Natural killer cell treated with Interleukin-12 subunit alpha and Interleukin-12 subunit beta and Interleukin-15 and Interleukin-18, amount 100 ng/mL, for 72 hours (primary cell): ENCODE measurements around the gene TBRG4. TPM values are rescaled to one million over a fixed set of nuclear protein-coding genes. Genes with fewer than 3 reads are reported as not detected.

Experiments used
- ATAC-seq, 2 donors: fragments of 150-1000 bp; cut with Tn5 transposase in 1 of 2; sonication (Bioruptor Pico), chemical (Tn5 transposase) in 1 of 2; 2 replicates each; pipeline ENCODE4 v1.10.0; 2021
- DNase-seq: peaks from one replicate; pipeline ENCODE4 v3.0.0; 2022; ENCODE audit warnings: low spot score
- H3K27ac Mint-ChIP-seq, 2 donors: 1 replicate in 1 of 2; 2 replicates in 1 of 2; pipeline ENCODE4 v1.8.0; 2022; ENCODE audit warnings: mixed read lengths in 2 of 2, mild to moderate bottlenecking in 1 of 2, moderate library complexity in 1 of 2
- H3K27me3 Mint-ChIP-seq, 2 donors: 1 replicate in 1 of 2; 2 replicates in 1 of 2; pipeline ENCODE4 v1.8.0; 2022; ENCODE audit warnings: mixed read lengths in 2 of 2
- H3K36me3 Mint-ChIP-seq: one replicate; pipeline ENCODE4 v1.8.0; 2022; ENCODE audit warnings: mixed read lengths
- H3K4me1 Mint-ChIP-seq, 2 donors: 1 replicate in 1 of 2; 2 replicates in 1 of 2; pipeline ENCODE4 v1.8.0; 2022; ENCODE audit warnings: low read depth in 2 of 2, mixed read lengths in 2 of 2, mild to moderate bottlenecking in 1 of 2
- H3K4me3 Mint-ChIP-seq: one replicate; pipeline ENCODE4 v1.8.0; 2022; ENCODE audit warnings: mixed read lengths
- H3K9me3 Mint-ChIP-seq: 2 replicates; pipeline ENCODE4 v1.8.0; 2022; ENCODE audit warnings: mixed read lengths
- total RNA-seq, 2 donors: library from RNA; stranded (reverse); gene quantifications; one replicate each; pipeline ENCODE4 v1.2.3, GENCODE V29; 2022

TBRG4 gene
- total RNA-seq, 2 donors from 2014 or later = 123 to 211 TPM

- DNase-seq (no peak), ATAC-seq (no peak)
- no peaks in the 10 kb centered on the region for H3K36me3 Mint-ChIP-seq
- no peaks in the 10 kb centered on the region for H3K4me1 Mint-ChIP-seq
- no peaks in the 10 kb centered on the region for H3K9me3 Mint-ChIP-seq
- H3K27ac Mint-ChIP-seq = no peak overlapping the region
- no peak overlapping the region for H3K4me3 Mint-ChIP-seq
- H3K27me3 Mint-ChIP-seq = peaks cover 5 to 17% of the 10 kb centered on the region in 2 donors
These were observed 40.5 kb upstream of the TBRG4 start for GRCh38 chr7:45151967-45152366.

GRCh38 chr7:45151131-45151684 lies 39.7 kb upstream of the TBRG4 start:
- no peak for ATAC-seq

GRCh38 chr7:45150199-45150598 lies 38.7 kb upstream of the TBRG4 start:
- no peaks in the 10 kb centered on the region for H3K4me1 Mint-ChIP-seq
- no peaks in the 10 kb centered on the region for H3K9me3 Mint-ChIP-seq
- H3K36me3 Mint-ChIP-seq = no peaks in the 10 kb centered on the region
- peaks cover 0 to 14% of the 10 kb centered on the region in 2 donors for H3K27me3 Mint-ChIP-seq
- no peak for ATAC-seq
- H3K27ac Mint-ChIP-seq = no peak overlapping the region
- DNase-seq = no peak
- no peak overlapping the region for H3K4me3 Mint-ChIP-seq

More at GRCh38 chr7:45151131-45151684, 39.7 kb upstream of the TBRG4 start:
- H3K9me3 Mint-ChIP-seq = no peaks in the 10 kb centered on the region
- no peaks in the 10 kb centered on the region for H3K4me1 Mint-ChIP-seq
- H3K36me3 Mint-ChIP-seq = no peaks in the 10 kb centered on the region
- no peak for DNase-seq
- no peak overlapping the region for H3K27ac Mint-ChIP-seq
- peaks cover 0 to 14% of the 10 kb centered on the region in 2 donors for H3K27me3 Mint-ChIP-seq
- no peak overlapping the region for H3K4me3 Mint-ChIP-seq

- Mint-ChIP-seq H3K4me3 (no peak overlapping the region), H3K27ac (no peak overlapping the region), H3K9me3 (no peaks in the 10 kb centered on the region), H3K27me3 (peaks cover 6 to 16% of the 10 kb centered on the region in 2 donors), H3K4me1 (no peaks in the 10 kb centered on the region), H3K36me3 (no peaks in the 10 kb centered on the region)
- no peak for DNase-seq
- ATAC-seq = no peak
These were observed 38.1 kb upstream of the TBRG4 start for GRCh38 chr7:45149606-45150005.

GRCh38 chr7:45148653-45148973 lies 37.1 kb upstream of the TBRG4 start:
- H3K36me3 Mint-ChIP-seq = no peaks in the 10 kb centered on the region
- H3K9me3 Mint-ChIP-seq = no peaks in the 10 kb centered on the region
- ATAC-seq = no peak
- H3K27ac Mint-ChIP-seq = no peak overlapping the region
- peaks cover 14 to 22% of the 10 kb centered on the region in 2 donors for H3K27me3 Mint-ChIP-seq
- DNase-seq = no peak
- no peaks in the 10 kb centered on the region for H3K4me1 Mint-ChIP-seq
- no peak overlapping the region for H3K4me3 Mint-ChIP-seq

- peaks cover 14 to 22% of the 10 kb centered on the region in 2 donors for H3K27me3 Mint-ChIP-seq
- no peaks in the 10 kb centered on the region for H3K9me3 Mint-ChIP-seq
- no peaks in the 10 kb centered on the region for H3K4me1 Mint-ChIP-seq
- H3K36me3 Mint-ChIP-seq = no peaks in the 10 kb centered on the region
- H3K4me3 Mint-ChIP-seq = no peak overlapping the region
- DNase-seq (peak; percentile 44), ATAC-seq (peak in 1 of 2 donors; percentile 34)
- H3K27ac Mint-ChIP-seq = no peak overlapping the region
These were observed 36.6 kb upstream of the TBRG4 start for GRCh38 chr7:45147858-45148652.

- Mint-ChIP-seq H3K4me1 (no peaks in the 10 kb centered on the region), H3K27me3 (peaks cover 14 to 22% of the 10 kb centered on the region in 2 donors), H3K36me3 (no peaks in the 10 kb centered on the region), H3K27ac (no peak overlapping the region), H3K9me3 (no peaks in the 10 kb centered on the region), H3K4me3 (no peak overlapping the region)
- peak in 1 of 2 donors; percentile 41 for ATAC-seq
- peak; percentile 59 for DNase-seq
These were observed 35.3 kb upstream of the TBRG4 start for GRCh38 chr7:45146531-45147379.

- H3K9me3 Mint-ChIP-seq = no peaks in the 10 kb centered on the region
- H3K36me3 Mint-ChIP-seq = no peaks in the 10 kb centered on the region
- no peak overlapping the region for H3K27ac Mint-ChIP-seq
- DNase-seq = peak; percentile 23
- ATAC-seq = no peak
- peaks cover 14 to 22% of the 10 kb centered on the region in 2 donors for H3K27me3 Mint-ChIP-seq
- peaks cover 0 to 1% of the 10 kb centered on the region in 2 donors for H3K4me1 Mint-ChIP-seq
- H3K4me3 Mint-ChIP-seq = no peak overlapping the region
These were observed 34.4 kb upstream of the TBRG4 start for GRCh38 chr7:45145881-45146280.

GRCh38 chr7:45143616-45144015 lies 32.1 kb upstream of the TBRG4 start:
- H3K4me1 Mint-ChIP-seq = peaks cover 5 to 7% of the 10 kb centered on the region in 2 donors
- no peak overlapping the region for H3K27ac Mint-ChIP-seq
- H3K9me3 Mint-ChIP-seq = no peaks in the 10 kb centered on the region
- no peak overlapping the region for H3K4me3 Mint-ChIP-seq
- DNase-seq (peak; percentile 5), ATAC-seq (no peak)
- H3K27me3 Mint-ChIP-seq = peaks cover 12 to 14% of the 10 kb centered on the region in 2 donors
- H3K36me3 Mint-ChIP-seq = no peaks in the 10 kb centered on the region

- H3K9me3 Mint-ChIP-seq = no peaks in the 10 kb centered on the region
- ATAC-seq = peak in 1 of 2 donors; percentile 55
- H3K4me3 Mint-ChIP-seq = peak overlapping the region; percentile 57
- no peaks in the 10 kb centered on the region for H3K36me3 Mint-ChIP-seq
- peaks cover 13 to 14% of the 10 kb centered on the region in 2 donors for H3K27me3 Mint-ChIP-seq
- DNase-seq = no peak
- H3K4me1 Mint-ChIP-seq = peaks cover 5 to 14% of the 10 kb centered on the region in 2 donors
- peak overlapping the region; percentile 38 to 75 for H3K27ac Mint-ChIP-seq
These were observed 29.3 kb upstream of the TBRG4 start for GRCh38 chr7:45140827-45141226.

GRCh38 chr7:45138433-45139267 lies 27.2 kb upstream of the TBRG4 start:
- Mint-ChIP-seq H3K27ac (no peak overlapping the region), H3K27me3 (peaks cover 0 to 5% of the 10 kb centered on the region in 2 donors), H3K4me1 (peaks cover 5 to 19% of the 10 kb centered on the region in 2 donors), H3K36me3 (no peaks in the 10 kb centered on the region), H3K9me3 (no peaks in the 10 kb centered on the region), H3K4me3 (no peak overlapping the region)
- ATAC-seq (no peak), DNase-seq (no peak)

- DNase-seq (peak; percentile 67), ATAC-seq (peak; percentile 71 to 80)
- H3K27ac Mint-ChIP-seq = no peak overlapping the region
- no peak overlapping the region for H3K4me3 Mint-ChIP-seq
- H3K9me3 Mint-ChIP-seq = no peaks in the 10 kb centered on the region
- no peaks in the 10 kb centered on the region for H3K36me3 Mint-ChIP-seq
- H3K27me3 Mint-ChIP-seq = peaks cover 0 to 5% of the 10 kb centered on the region in 2 donors
- H3K4me1 Mint-ChIP-seq = peaks cover 5 to 21% of the 10 kb centered on the region in 2 donors
These were observed 24.9 kb upstream of the TBRG4 start for GRCh38 chr7:45136106-45137060.
